Activated CD4-positive, alpha-beta T cell treated with anti-CD3 and anti-CD28 coated beads, Interleukin-2, amount 50 U/mL, for 1 hour (primary cell): ENCODE results near the gene PATL2.
"Not testable (repeated sequence)": the region's sequence is repeated elsewhere in the genome, so short reads cannot be mapped to it uniquely, and the experiment has no call there.

Experiments used
- DNase-seq: peaks from one replicate; pipeline ENCODE4 v3.0.0-alpha.2; 2020

PATL2 gene

DNA sequence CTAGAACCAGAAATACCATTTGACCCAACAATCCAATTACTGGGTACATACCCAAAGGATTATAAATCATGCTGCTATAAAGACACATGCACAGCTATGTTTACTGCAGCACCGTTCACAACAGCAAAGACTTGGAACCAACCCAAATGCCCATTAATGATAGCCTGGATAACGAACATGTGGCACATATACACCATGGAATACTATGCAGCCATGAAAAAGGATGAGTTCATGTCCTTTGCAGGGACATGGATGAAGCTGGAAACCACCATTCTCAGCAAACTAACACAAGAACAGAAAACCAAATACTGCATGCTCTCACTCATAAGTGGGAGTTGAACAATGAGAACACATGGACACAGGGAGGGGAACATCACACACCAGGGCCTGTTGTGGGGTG lies 21.8 kb downstream of the PATL2 start:
- DNase-seq, result not testable (repeated sequence)

DNA sequence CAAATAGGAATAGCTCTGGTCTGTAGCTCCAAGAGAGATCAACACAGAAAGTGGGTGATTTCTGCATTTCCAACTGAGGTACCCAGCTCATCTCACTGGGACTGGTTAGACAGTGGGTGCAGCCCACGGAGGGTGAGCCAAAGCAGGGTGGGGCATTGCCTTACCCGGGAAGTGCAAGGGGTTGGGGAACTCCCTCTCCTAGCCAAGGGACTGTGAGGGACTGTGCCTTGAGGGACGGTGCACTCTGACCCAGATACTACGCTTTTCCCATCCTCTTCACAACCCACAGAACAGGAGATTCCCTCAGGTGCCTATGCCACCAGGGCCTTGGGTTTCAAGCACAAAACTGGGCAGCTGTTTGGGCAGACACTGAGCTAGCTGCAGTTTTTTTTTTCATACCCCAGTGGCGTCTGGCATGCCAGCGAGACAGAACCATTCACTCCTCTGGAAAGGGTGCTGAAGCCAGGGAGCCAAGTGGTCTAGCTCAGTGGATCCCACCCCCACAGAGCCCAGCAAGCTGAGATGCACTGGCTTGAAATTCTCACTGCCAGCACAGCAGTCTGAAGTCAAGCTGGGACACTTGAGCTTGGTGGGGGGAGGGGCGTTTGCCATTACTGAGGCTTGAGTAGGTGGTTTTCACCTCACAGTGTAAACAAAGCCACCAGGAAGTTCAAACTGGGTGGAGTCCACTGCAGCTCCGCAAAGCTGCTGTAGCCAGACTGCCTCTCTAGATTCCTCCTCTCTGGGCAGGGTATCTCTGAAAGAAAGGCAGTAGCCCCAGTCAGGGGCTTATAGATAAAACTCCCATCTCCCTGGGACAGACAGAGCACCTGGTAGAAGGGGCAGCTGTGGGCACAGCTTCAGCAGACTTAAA lies 28.1 kb downstream of the PATL2 start:
- peak; percentile 74 for DNase-seq

GRCh38 chr15:44682211-44682610 lies 28.9 kb downstream of the PATL2 start:
- DNase-seq, result no peak

- DNase-seq, result no peak
Measured at GRCh38 chr15:44676676-44677075, 34.4 kb downstream of the PATL2 start.

GRCh38 chr15:44675911-44676310 lies 35.2 kb downstream of the PATL2 start:
- DNase-seq, result no peak

- no peak for DNase-seq
Measured at GRCh38 chr15:44673639-44674038, 37.5 kb downstream of the PATL2 start.

DNA sequence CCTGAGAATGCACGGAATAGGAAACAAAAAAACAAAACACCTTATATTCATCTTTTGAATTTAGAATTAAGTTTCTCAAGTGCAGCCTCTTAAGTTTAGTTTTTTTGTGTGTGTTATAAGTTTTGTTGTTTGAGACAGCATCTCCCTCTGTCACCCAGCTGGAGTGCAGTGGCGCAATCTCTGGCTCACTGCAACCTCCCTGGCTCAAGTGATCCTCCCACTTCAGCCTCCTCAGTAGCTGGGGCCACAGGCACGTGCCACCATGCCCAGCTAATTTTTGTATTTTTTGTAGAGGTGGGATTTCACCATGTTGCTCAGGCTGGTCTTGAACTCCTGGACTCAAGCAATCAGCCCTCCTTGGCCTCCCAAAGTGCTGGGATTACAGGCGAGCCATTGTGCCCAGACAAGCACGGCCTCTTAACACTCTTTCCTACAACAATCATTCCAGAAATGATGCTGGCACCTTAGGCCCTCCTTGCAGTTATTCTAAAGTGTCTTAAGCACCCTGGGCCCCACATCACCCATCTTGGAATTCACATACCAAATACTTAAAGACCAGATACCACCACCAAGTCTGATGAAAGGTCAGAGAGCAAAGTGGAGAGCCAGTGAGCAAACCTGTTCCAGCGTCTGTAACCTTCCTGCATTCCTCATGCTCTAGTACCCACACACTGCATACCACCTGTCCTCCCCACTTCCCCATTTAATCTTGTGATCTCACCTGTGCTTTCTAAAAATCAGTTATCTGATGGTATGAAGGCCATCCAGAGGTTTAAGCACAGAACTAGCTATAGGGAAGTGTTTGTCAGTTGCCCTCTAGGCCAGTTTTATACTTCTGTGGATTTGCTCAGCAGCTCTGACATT lies 40.8 kb downstream of the PATL2 start:
- DNase-seq, result no peak

- no peak for DNase-seq
Measured at GRCh38 chr15:44668921-44669320, 42.2 kb downstream of the PATL2 start.

DNA sequence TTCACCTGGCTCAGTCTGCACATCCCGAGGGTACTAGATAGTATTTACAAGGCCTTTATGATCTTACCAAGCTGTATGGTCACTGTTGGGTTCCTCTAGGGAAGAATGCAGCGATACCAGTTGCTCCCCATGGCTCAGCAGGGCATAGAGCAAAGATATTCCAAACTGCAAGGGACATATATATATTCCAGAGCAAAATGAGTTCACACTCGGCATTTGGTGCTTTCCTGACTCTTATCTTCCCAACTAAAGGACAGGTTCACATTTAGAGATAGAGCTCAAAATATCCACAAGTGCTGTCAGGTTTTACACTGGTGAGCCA lies 44.1 kb downstream of the PATL2 start:
- no peak for DNase-seq

DNA sequence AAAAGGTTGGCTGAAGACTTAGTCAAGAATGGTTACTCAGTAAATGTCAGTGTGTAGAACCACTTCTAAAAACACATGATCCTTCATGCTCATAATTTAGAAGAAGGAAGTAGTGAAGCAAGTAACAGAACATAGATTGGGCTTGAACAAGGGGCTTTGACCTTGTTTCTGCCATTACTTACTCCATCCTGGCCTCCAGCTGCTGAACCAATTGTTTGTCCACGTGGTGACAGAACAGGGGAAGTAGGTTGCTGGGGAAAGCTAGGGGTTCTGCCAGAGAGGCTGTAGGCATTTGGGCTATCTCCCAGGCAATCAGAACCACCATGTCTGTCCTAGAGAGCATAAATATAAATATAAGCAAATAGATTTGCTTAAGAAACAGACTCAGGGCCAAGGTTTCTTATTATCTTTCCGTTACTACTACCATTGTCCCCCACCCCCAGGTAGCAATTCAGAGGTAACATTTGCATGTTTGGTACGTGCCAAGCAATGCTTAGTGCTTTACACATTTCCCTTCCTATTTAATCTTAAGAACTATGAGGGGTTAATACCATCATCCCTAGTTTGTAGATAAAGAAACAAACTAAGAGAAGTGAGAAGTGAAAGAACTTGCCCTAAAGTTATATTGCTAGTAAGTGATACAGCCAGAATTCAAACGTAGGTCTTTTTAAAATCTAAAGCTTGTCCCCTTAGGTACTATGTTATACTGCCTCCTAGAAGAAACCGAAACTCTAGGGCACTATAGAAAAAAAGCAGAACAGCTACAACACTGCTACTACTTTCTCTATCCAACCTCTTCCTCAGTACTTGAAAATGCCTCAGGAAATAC lies 44.7 kb downstream of the PATL2 start:
- no peak for DNase-seq

GRCh38 chr15:44663410-44664308 lies 47.5 kb downstream of the PATL2 start, which contains the start of gene SPG11:
SPG11 (minus strand) TSS chr15:44663662; CDS start chr15:44663647, 15 bp downstream.
- peak; percentile 94 for DNase-seq

GRCh38 chr15:44662478-44663409 lies 48.4 kb downstream of the PATL2 start:
- peak; percentile 82 for DNase-seq

DNA sequence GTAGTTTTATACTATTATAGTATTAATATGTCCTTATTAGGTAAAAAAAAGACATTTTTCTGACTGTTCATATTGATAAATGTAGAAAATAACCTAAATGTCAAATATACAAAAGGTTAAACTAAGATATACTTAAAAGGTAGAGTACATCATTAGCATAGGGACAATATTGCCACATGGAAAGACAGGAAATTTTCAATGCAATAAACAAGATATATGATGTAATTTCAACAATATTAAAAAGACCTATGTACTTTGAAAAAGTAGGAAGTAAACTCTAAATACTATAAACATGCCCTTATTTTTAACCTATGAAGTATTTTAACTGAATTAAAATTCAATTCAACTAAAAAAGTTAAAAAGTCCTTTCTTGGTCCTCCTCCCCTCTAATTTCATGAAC lies 49.5 kb downstream of the PATL2 start:
- DNase-seq, result no peak

- DNase-seq, result no peak
Measured at GRCh38 chr15:44659056-44659455, 52.1 kb downstream of the PATL2 start.

DNA sequence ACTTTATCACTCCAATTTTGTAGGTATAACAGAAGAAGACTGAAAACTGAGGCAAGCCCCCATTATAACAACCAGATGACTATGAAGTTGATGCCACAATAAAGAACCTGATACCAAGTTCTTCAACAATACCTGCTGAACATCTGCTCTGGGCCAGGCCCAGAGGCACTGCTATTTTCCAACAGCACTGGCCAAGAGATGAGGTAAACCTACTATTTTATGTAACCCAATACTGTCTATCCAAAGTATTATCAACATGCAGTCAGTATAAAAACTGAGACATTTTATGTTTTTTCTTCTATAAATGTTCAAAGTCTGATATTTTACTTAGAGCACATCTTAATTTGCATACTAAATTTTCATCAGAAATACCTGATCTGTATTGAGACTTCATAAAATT lies 53.7 kb downstream of the PATL2 start:
- DNase-seq, result no peak

DNA sequence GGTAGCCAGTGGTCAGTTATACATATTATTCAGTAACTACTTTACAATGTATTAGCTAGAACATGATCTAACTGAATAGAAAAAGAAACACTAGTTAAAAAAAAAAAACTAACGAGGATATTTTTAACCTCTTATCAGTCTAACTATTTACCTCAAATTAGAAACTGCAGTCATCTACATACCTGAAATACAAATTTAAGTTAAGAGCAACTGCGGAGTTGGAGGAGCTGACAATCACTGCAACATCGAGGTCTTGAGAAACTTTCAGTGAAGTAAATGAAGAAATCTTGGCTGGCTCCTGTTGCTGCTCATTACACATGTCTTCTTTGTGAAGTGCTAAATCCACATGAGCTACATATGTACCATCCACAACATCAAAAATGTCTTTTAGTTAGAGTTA lies 54.2 kb downstream of the PATL2 start:
- DNase-seq, result no peak

GRCh38 chr15:44656298-44656697 lies 54.8 kb downstream of the PATL2 start:
- DNase-seq, result no peak

DNA sequence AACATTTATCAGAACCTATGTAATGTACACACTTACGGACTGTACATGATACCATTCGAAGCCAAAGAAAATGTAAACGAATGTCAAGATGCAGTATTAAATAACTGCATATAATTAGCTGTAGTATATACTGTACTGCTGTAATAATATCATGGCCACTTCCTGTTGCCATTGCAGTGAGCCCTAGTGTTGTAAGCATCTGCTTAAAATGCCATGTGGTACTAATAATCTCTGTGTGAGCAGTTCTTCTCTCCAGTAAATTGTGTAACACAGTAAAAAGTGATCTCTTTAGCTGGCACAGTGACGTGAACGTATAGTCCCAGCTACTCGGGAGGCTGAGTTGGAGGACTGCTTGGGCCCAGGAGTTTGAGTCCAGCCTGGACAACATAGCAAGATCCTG lies 56.3 kb downstream of the PATL2 start:
- no peak for DNase-seq

DNA sequence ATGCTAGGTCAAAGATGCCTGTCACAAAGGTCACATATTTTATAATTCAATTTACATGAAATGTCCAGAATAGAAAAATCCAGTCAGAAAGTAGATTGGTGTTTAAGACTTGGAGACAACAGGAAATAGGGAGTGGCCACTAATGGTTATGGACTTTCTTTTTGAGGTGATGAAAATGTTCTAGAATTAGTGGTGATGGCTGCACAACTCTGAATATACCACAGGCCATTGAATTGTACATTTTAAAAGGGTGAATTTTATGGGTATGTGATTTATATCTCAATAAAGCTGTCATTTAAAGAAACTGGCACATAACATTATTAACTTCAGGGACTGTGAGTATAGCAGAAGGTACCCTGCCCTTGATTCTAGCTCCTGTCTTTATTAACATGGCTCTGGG lies 63.5 kb downstream of the PATL2 start:
- DNase-seq, result no peak

- DNase-seq, result no peak
Measured at GRCh38 chr15:44647036-44647435, 64.1 kb downstream of the PATL2 start.

DNA sequence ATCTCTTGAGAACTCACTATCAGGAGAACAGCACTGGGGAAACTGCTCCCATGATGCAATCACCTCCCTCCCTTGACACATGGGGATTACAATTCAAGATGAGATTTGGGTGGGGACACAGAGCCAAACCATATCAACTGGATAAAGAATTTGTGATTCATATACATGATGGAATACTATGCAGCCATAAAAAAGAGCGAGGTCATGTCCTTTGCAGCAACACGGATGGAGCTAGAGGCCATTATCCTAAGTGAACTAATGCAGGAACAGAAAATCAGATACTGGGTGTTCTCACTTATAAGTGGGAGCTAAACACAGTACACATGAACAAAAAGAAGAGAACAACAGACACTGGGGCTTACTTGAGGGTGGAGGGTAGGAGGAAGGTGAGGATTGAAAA lies 64.7 kb downstream of the PATL2 start:
- no peak for DNase-seq
